ENCODE results near the gene SUPV3L1. TPM values are rescaled to one million over a fixed set of nuclear protein-coding genes. Genes with fewer than 3 reads are reported as not detected.

SUPV3L1 gene
- total and polyA plus RNA-seq, 4 donors, result 14.1 to 21.7 (median 17.5) TPM

- DNase-seq (ENCODE audit: low spot score), result no peak
- H3K36me3 ChIP-seq (ENCODE audit: control insufficient read depth in 4 of 4, insufficient read depth in 3 of 4, low read depth in 1 of 4, low read length in 3 of 4), result no peaks in the 10 kb centered on the region
- peaks cover 0 to 16% (median 8%) of the 10 kb centered on the region in 4 donors for H3K4me1 ChIP-seq (ENCODE audit: control insufficient read depth in 4 of 4, insufficient read depth in 4 of 4, low read length in 3 of 4)
- TF ChIP-seq YY1 (IDR thresholded peaks at IDR 0.05), result no peak
- TF ChIP-seq RAD21 (IDR thresholded peaks at IDR 0.05), result no peak
- no peak for TF ChIP-seq MAX (IDR thresholded peaks at IDR 0.05)
- no peak for TF ChIP-seq NR2F2 (IDR thresholded peaks at IDR 0.05)
- TF ChIP-seq SP1 (IDR thresholded peaks at IDR 0.05), result no peak
- no peak for TF ChIP-seq GABPA (IDR thresholded peaks at IDR 0.05 in 1 of 2, conservative IDR thresholded peaks at IDR 0.05 in 1 of 2)
- no peak for TF ChIP-seq HNF4A (conservative IDR thresholded peaks at IDR 0.05)
- H3K4me3 ChIP-seq (ENCODE audit: low read depth in 1 of 3, low read length in 3 of 3), result no peak overlapping the region
- H3K9ac ChIP-seq (ENCODE audit: low read depth in 1 of 2, low read length in 2 of 2), result no peak overlapping the region
- 79% methylated on average over 14 of the region's 14 CpGs for WGBS
- no peaks in the 10 kb centered on the region for H3K27me3 ChIP-seq (ENCODE audit: control insufficient read depth in 4 of 4, insufficient read depth in 4 of 4, low read length in 3 of 4)
- no peak overlapping the region for H3K27ac ChIP-seq (ENCODE audit: low read depth in 1 of 2, low read length in 2 of 2)
- no peaks in the 10 kb centered on the region for H3K9me3 ChIP-seq (ENCODE audit: control insufficient read depth in 4 of 4, low read length in 3 of 4)
Measured at GRCh38 chr10:69226919-69227450, 47.0 kb downstream of the SUPV3L1 start.

GRCh38 chr10:69228151-69228550 is 48.1 kb downstream of the SUPV3L1 start:
- TF ChIP-seq RAD21 (IDR thresholded peaks at IDR 0.05) (no peak), FOXA1 (IDR thresholded peaks at IDR 0.05) (no peak), GABPA (IDR thresholded peaks at IDR 0.05 in 1 of 2, conservative IDR thresholded peaks at IDR 0.05 in 1 of 2) (no peak), JUND (IDR thresholded peaks at IDR 0.05) (no peak), REST (IDR thresholded peaks at IDR 0.05) (no peak), MAX (IDR thresholded peaks at IDR 0.05) (no peak), ZBTB33 (IDR thresholded peaks at IDR 0.05) (no peak), CTCF (IDR thresholded peaks at IDR 0.05; ENCODE audit: low read depth, low read length, missing input control) (no peak), HNF4G (IDR thresholded peaks at IDR 0.05) (no peak), HNF4A (conservative IDR thresholded peaks at IDR 0.05) (no peak), TAF1 (conservative IDR thresholded peaks at IDR 0.05) (no peak), FOXA2 (IDR thresholded peaks at IDR 0.05) (no peak), EGR1 (IDR thresholded peaks at IDR 0.05; ENCODE audit: low read depth in 2 of 2) (no peak), NR2F2 (IDR thresholded peaks at IDR 0.05) (no peak), ATF3 (IDR thresholded peaks at IDR 0.05) (no peak), RXRA (IDR thresholded peaks at IDR 0.05) (no peak), YY1 (IDR thresholded peaks at IDR 0.05) (no peak), SP1 (IDR thresholded peaks at IDR 0.05) (no peak)
- peaks cover 0 to 5% (median 0%) of the 10 kb centered on the region in 4 donors for H3K4me1 ChIP-seq (ENCODE audit: control insufficient read depth in 4 of 4, insufficient read depth in 4 of 4, low read length in 3 of 4)
- H3K9ac ChIP-seq (ENCODE audit: low read depth in 1 of 2, low read length in 2 of 2), result no peak overlapping the region
- no peak for DNase-seq (ENCODE audit: low spot score)
- whole genome bisulfite sequencing, result 87% methylated on average over 2 of the region's 2 CpGs
- no peaks in the 10 kb centered on the region for H3K9me3 ChIP-seq (ENCODE audit: control insufficient read depth in 4 of 4, low read length in 3 of 4)
- H3K4me3 ChIP-seq (ENCODE audit: low read depth in 1 of 3, low read length in 3 of 3), result no peak overlapping the region
- no peak overlapping the region for H3K27ac ChIP-seq (ENCODE audit: low read depth in 1 of 2, low read length in 2 of 2)
- no peaks in the 10 kb centered on the region for H3K27me3 ChIP-seq (ENCODE audit: control insufficient read depth in 4 of 4, insufficient read depth in 4 of 4, low read length in 3 of 4)
- no peaks in the 10 kb centered on the region for H3K36me3 ChIP-seq (ENCODE audit: control insufficient read depth in 4 of 4, insufficient read depth in 3 of 4, low read depth in 1 of 4, low read length in 3 of 4)
